Activated CD4-positive, CD25-positive, alpha-beta regulatory T cell (primary cell): Measurements from ENCODE around the gene PLIN1.

Source experiments
- DNase-seq, 4 experiments: peaks; one replicate each; lab custom pipeline; 2025; lab: John Stamatoyannopoulos, UW

PLIN1 gene

DNA sequence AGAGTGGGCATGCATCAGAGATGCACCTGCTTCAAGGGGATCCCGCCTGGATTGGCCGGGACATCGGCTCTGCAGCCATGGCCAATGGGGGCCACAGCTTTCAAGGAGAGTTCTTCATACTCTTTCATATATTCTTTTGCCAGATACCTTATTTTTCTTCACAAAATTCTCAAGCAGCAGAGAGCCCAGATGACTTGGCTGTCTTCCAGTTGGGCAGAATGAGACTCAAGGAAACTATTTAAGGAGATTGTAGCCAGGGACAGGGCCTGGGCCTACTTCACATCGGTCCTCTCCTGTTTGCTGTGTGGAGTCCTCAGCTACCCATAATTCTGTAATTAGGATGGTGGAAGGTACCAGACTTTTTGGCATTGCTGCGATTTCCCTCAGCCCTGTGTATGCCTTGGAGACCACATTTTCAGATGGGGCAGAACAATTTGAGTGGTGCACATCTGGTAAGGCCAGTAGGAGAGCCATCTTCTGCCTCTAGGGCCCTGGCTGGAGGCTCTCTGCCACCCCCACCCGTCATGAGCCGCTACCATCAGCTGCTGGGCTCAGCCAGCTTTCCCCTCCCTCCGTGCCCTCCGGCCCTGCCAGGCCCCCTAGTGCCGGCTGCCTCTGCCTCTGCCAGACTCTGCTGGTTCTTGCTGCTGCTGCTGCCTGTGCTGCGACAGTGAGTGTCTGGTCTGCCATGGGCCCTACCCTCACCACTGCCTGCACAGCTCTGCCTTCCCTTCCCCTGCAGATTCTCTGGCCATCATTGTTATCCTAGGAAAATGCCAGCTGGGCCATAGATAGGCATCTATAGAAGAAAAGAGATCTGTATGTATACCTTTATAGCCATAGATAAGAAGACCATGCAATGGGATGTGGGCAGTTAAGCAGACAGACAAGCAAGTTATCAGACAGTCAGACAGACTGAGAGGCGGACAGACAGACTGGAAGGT, 6.7 kb downstream of the PLIN1 start:
- DNase-seq = no peak

DNA sequence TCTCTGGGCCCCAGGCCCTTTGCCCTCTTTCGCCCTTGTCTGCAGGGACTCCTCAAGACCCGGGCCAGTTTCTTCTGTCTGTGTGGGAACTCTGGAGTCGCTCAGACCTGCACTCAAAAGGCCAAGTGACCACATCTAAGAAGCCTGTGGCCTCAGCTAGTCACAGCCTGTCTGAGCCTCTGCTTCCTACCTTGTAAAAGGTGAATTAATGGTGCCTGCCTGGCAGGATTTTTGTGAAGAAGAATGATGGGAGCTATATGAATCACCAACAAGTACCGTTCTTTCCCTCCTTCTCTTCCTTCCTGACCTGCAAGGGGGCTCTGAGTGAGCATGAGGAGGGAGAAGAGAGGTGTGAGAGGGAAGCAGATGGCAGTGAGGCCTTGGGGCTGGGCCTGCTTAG, 7.5 kb downstream of the PLIN1 start:
- DNase-seq = no peak

- no peak for DNase-seq
Observed at GRCh38 chr15:89670971-89671560, 8.1 kb downstream of the PLIN1 start.

DNA sequence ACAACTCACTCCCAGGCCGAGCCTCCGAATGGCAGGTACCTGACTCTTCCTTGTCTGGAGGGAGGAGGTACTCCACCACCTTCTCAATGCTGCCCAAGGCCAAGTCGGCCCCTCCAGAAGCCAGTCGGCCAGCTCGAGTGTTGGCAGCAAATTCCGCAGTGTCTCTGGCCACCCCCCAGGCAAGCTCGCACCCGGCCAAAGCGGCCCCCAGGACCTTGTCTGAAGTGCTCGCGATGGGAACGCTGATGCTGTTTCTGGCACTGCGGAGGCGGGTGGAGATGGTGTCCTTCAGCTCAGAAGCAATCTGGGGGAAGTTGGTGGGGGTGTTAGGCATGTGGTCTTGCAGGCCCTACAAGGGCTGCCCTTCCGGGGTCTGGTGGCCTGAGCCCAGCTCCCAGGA, 9.2 kb downstream of the PLIN1 start:
- no peak for DNase-seq

DNA sequence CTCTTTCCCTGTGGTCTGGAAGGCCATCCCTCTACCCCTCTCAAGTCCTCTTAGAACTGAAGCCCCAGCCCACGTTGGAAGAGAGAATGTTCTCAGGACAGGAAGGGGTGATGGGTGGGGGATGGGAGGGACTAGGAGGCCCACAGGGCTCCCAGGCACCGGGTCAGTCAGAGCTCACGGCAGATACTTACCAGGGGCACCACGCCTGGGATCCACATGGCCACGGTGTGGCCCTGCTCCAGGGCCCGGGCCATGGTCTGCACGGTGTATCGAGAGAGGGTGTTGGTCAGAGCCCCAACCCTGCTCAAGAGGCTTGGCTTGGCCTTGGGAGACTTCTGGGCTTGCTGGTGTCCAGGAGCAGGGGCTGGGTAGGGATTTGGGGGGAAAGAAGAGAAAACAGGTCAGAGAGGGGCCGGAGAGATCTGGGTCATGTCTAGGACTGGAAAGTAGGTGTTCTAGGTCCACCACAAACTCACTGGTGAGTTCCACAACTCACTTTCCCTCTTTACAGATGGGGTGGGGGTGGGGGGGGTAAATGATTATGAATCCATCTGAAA, 9.8 kb downstream of the PLIN1 start:
- DNase-seq = no peak

DNA sequence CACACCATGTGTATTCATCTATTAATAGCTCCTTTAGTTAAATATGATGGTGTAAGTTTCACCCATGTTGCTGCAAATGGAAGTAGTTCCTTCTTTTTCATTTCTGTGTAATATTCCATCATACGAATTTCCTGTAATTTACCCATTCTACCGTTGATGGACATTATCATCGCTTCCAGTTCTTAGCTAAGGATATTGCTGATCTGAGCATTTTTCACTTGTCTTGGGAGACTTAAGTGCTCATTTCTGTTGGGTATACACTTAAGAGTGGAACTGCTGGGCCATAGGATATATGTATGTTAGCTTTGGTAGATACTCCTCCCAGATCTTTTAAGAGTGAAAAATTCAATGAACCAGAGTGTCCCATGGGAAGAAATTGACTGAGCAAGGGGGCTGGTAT, 11.0 kb downstream of the PLIN1 start:
- no peak for DNase-seq

GRCh38 chr15:89667706-89667960, 11.5 kb downstream of the PLIN1 start:
- no peak for DNase-seq

- DNase-seq = no peak
Observed at GRCh38 chr15:89666858-89667705, 12.1 kb downstream of the PLIN1 start.

DNA sequence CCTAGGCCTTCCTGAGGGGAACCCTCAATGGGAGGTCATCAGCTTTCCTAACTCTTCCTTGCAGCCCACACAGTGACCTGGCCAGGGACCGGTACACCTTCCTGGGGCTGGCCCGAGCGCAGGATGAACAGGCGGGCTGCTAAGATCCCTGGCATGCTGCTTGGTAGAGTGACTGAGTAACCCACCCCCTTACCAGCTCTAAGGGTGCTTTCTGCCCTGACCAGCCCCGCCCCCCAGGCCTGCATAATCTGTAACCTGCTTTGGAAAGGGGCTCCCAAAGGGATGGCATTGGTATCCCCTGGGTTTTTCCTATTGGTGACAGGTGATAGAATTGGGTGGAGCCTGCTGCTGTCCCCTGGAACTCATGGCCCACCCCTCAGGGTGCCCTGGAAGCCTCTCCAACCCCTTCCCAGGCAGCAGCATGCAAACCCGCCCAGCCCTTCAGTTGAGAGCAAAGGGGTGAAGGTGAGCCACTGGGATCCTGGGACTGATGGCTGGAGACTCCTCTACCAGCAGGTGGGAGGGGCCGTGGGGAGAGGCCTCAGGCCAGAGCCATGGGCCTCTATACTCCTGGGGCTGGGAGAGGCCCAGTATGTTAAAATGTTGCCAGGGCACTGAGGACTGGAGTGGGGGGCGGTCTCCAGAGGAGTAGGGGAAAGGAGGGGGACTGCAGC, 12.8 kb downstream of the PLIN1 start:
- no peak for DNase-seq

GRCh38 chr15:89665449-89666181, 13.6 kb downstream of the PLIN1 start:
- no peak for DNase-seq

DNA sequence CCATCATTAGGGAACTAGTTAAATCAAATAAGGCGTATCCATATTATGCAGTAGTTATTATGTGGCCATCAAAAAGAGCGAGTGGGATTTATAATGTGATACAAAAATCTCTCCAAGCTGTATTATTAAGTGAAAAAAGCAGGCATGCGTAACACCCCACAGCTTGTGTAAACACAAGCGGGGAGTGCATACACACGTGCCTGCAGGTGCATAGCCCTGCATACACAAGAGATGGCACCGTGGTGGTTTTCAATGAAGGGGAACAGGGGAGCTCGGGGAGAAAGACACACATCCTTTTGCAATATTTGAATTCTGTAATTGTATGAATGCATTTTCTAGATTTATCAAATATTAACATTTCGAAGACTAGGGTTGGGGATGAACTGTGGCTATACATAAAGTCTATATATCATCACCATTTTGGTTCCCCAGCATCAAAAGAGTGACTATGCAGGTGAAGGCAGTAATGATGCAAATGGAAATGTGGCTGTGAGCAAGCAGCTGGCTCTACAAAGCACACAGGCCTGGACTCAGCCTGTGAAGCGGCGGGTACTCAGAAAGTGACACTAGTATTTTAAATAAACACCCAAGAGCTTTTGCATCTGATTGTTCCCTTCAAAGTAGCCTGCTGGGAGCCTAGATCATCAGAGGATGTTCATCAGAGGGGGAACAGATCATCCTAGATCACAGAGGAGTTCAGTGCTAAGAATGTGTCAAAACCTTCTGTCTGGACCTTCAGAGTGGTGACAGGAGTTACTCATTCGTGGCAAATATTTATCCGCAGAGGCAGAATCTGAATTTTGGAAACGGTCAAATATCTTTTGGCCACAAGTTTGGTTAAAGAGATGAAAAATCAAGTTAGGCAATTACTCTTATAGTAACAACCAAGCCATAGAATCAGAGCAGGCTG, 14.5 kb downstream of the PLIN1 start:
- no peak for DNase-seq

DNA sequence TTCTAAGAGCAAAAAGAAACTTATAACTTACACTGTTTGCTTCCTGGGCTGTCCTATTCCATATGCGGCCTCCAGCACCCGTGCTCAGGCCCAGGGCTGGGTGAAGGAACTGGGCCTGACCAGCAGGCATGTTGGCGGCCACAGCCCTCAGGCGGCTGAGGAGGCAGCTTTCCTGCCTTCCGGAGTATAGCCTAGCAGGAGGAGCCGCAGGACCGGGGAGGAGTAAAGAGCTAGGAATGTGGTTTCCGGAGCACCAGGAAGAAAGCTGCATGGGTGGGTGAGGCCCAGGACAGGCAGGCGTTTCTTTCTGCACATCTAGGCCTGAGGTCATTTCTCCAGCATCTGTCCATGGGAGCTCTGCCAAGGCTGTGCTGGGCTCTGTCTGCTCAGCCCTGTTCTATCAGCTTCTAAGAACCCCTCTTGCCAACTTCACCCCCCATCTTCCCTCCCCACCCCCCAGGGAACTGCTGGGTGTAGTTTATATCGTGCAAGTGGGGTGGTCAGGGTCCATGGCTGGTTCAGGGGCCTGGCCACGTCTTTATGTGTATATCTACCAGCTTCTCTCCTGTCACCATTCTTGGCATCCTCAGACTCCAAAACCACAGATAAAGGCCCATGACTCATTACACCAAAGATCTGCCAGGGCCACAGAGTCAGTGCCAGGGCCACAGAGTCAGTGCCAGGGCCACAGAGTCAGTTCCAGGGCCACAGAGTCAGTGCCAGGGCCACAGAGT, 16.1 kb downstream of the PLIN1 start:
- no peak for DNase-seq

DNA sequence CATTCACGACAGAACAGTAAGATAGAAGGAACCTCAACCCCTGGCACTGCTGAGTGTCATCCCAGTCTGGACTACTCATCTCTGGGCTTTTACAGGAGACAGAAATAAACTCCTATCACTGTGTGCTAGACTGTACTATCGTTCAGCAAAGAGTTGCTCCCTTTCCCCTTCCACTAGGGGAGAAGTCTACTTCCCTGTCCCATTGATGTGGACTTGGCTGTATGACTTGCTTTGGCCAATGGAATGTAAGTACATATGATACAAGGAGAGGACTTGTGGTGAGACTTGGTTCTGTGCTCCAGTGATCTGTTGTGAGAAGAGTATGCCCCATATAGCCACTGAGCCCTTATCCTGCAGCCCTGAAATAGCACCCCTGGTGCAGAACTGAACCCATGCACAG, 18.6 kb downstream of the PLIN1 start:
- no peak for DNase-seq

DNA sequence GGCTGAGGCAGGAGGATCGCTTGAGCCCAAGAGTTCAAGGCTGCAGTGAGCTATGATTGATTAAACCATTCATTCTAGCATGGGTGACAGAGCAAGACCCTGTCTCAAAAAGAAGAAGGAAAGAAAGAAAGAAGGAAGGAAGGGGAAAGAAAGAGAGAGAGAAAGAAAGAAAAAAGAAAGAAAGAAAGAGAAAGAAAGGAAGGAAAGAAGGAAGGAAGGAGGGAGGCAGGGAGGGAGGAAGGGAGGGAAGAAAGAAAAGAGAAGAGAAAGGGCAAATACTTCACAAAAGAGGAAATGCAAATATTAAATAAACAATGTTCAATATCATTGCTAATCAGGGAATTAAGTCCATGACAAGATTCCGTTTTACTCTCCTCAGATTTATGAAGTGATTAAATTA, 19.9 kb downstream of the PLIN1 start:
- DNase-seq = no peak

GRCh38 chr15:89657686-89658200, 21.4 kb downstream of the PLIN1 start:
- DNase-seq = no peak

DNA sequence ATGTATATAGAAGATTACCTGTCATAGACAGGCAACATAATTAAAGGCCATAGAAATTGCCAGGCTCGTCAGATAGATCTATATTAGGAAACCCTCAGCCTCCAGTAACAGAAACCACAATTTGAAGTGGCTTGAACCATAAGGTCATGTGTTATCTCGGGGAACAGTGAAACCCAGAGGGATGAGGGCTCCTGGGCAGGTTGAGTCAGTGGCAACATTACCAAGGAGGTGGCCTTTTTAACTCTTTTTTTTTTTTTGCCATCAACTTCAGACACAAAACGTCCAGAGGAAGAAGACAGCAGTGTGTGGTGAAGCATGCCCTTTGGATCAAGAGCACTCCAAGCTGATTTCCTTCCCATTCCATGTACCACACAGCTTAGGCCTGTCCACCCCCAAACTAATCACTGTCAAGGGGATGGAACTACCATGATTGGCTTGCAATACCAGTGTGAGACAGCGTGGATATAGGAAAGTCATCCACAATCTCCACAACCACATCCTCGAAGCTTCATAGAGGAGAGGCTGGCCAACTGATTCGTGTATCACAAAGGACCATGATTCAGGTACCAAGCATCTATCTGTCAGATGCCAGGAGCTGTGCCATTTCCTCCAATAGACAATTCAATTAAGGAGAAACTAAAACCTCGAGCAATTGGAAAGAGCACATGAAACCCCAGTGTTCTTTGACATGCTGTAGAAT, 22.9 kb downstream of the PLIN1 start:
- no peak for DNase-seq

GRCh38 chr15:89654847-89655805, 24.0 kb downstream of the PLIN1 start, which contains the start of gene KIF7:
TSS of gene KIF7 (minus strand) at chr15:89655467. CDS start at chr15:89652930, 2,537 bp downstream.
- DNase-seq = no peak
